Measurements from ENCODE around the gene NELFE. TPM values are rescaled to one million over a fixed set of nuclear protein-coding genes. Genes with fewer than 3 reads are reported as not detected.

The NELFE gene
- total RNA-seq, 1 experiment from 2014 or later, result 91.4 TPM

GRCh38 chr6:31968326-31968725 lies 9.6 kb upstream of the NELFE start:
- Histone ChIP-seq H3K56ac (ENCODE audit: insufficient read length, low read depth, low read length) (no peak overlapping the region), H3K9ac (ENCODE audit: extremely low read depth, insufficient read length, low read length) (no peak overlapping the region), H3K27ac (ENCODE audit: insufficient read length, low read depth, low read length) (no peak overlapping the region), H3T11ph (ENCODE audit: low read length) (no peak overlapping the region), H4K5ac (ENCODE audit: insufficient read length, low read depth, low read length) (no peak overlapping the region), H2BK12ac (ENCODE audit: insufficient read length, low read depth, low read length) (no peak overlapping the region), H2BK15ac (ENCODE audit: low read depth, low read length) (no peak overlapping the region), H2BK20ac (ENCODE audit: low read depth, low read length, poor library complexity, severe bottlenecking) (no peak overlapping the region), H3K9me3 (ENCODE audit: control insufficient read depth, low read depth, low read length) (no peaks in the 10 kb centered on the region), H3K23me2 (ENCODE audit: insufficient read length, low read depth, low read length, poor library complexity, severe bottlenecking) (peaks cover 6% of the 10 kb centered on the region), H2AK5ac (ENCODE audit: insufficient read length, low read length) (no peak overlapping the region), H3K79me2 (ENCODE audit: insufficient read depth, low read length) (no peaks in the 10 kb centered on the region; the same call in 1 of the 2 replicates), H4K8ac (replicated peaks; ENCODE audit: insufficient read length, low read depth, low read length) (no peak overlapping the region), H3K4me2 (ENCODE audit: insufficient read depth, insufficient read length, low read length) (no peak overlapping the region), H2AFZ (ENCODE audit: low read length) (no peak overlapping the region), H2BK120ac (ENCODE audit: low read depth, low read length, poor library complexity, severe bottlenecking) (no peak overlapping the region), H3K23ac (ENCODE audit: insufficient read length, low read depth, low read length) (no peak overlapping the region), H2BK5ac (ENCODE audit: insufficient read length, low read length) (no peak overlapping the region), H3K4ac (ENCODE audit: low read depth, low read length) (no peak overlapping the region), H3K79me1 (ENCODE audit: insufficient read depth, low read depth, low read length, poor library complexity, severe bottlenecking) (no peaks in the 10 kb centered on the region), H3K14ac (ENCODE audit: insufficient read depth, low read length) (no peak overlapping the region), H4K91ac (ENCODE audit: insufficient read length, low read depth, low read length) (no peak overlapping the region), H3K27me3 (ENCODE audit: insufficient read depth, low read length) (no peaks in the 10 kb centered on the region), H3K4me1 (ENCODE audit: insufficient read depth, low read length) (peaks cover 3% of the 10 kb centered on the region; the same call in 1 of the 2 replicates), H3K18ac (ENCODE audit: insufficient read length, low read depth, low read length) (no peak overlapping the region), H4K20me1 (ENCODE audit: control insufficient read depth, insufficient read depth, insufficient read length) (no peaks in the 10 kb centered on the region)
- Mint-ChIP-seq H3K27ac (no peak overlapping the region), H3K4me1 (peaks cover 7 to 11% of the 10 kb centered on the region in 2 experiments), H3K4me3 (no peak overlapping the region), H3K36me3 (ENCODE audit: insufficient read depth in 1 of 3, low read depth in 3 of 3) (peaks cover 33 to 72% (median 66%) of the 10 kb centered on the region in 3 experiments; a peak in 6 of 7 replicates), H3K9me3 (no peaks in the 10 kb centered on the region), H3K27me3 (ENCODE audit: low read depth) (no peaks in the 10 kb centered on the region; the same call in 1 of the 2 replicates)
- no CpG with 5 or more reads among the region's 11 CpGs for WGBS (ENCODE audit: extremely low coverage, insufficient read length, low lambda C conversion rate)
- TF ChIP-seq CTCF (conservative IDR thresholded peaks at IDR 0.05), result no peak
- DNase-seq, result no peak

All from H9 (cell line).